GM18867 (cell line): ENCODE results near the gene ADAD2.

Experiments
- ATAC-seq: cut with Tn5 transposase; IDR thresholded peaks from one replicate; pipeline ENCODE4 v1.9.1; 2021; ENCODE audit warnings: mild to moderate bottlenecking, moderate library complexity; ENCODE audit not compliant: unreplicated experiment

The ADAD2 gene

DNA sequence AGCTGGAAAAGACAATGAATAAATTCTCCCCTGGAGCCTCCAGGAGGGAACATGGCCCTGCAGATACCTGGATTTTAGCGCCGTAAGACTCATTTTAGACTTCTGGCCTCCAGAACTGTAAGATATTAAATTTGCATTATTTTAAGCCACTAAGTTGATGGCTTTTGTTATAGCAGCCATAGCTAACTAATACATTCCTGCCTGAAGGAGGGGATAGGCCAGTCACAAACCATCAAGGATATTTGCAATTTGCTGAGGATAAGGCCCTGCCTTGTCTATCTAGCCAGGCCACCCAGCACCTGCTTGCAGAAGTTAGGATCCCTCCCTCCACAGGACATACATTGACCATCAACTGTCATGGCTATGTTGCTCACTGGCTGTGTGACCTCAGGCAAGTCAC, 53.8 kb downstream of the ADAD2 start:
- no peak for ATAC-seq

DNA sequence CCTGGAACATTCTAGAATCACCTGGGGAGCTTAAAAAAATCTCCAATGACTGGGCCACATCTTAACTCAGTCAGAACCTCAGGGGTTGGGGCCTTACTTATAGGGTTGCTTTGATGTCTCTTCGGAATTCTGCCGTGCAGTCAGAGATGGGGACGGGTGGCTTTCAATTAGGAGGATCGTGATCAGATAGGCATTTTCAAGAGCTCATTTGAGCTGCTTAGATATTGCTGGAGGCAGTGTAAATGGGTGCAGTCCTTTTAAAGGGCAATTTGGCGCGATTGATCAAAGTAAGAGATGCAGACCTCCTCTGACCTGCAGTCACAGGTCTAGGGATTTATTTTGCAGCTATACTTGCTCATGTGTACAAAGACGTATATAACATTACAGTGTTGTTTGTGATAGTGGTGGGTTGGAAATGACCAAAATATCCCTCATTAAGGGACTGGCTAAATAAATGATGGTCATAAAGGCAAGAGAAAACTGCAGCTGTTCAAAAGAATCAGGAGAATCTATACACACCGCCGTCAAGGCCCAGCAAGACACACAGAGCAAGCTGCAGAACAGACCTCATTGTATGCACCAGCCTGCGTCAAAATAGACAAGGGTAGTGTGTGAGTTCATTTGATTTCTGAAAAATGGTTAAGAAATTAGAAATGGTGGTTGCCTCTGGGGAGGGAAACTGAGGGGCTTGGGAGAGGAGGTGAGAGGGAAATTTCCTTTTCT, 55.2 kb downstream of the ADAD2 start:
- no peak for ATAC-seq

DNA sequence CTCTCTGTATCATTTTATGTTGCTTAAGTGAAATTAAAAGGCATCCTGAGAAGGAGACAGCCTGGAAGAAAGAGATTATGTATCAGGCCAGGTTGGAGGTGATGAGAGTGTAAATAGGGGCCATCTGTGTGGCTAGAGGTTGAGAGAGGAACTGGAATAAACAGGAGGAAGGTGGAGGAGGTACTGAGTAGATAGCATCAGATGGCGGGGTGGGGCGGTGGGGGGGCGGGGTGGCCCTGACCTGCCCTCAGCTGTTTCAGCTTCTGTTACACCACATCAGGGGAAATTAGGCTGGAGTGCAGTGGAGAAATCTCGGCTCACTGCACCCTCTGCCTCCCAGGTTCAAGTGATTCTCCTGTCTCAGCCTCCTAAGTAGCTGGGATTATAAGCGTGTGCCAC, 55.7 kb downstream of the ADAD2 start:
- no peak for ATAC-seq
